IPS DF 4.7 (cell line): ENCODE results near the gene LY86.

ENCODE experiments used
- DNase-seq: peaks from one replicate; pipeline ENCODE4 v3.0.0-alpha.2; 2013; ENCODE audit warnings: low spot score; ENCODE audit errors: extremely low read depth

LY86 gene

GRCh38 chr6:6622501-6622900, 34.0 kb downstream of the LY86 start:
- DNase-seq: no peak

GRCh38 chr6:6623553-6623952, 35.0 kb downstream of the LY86 start:
- no peak for DNase-seq

- DNase-seq: no peak
These were observed 35.9 kb downstream of the LY86 start for GRCh38 chr6:6624269-6624990.

- DNase-seq: no peak
These were observed 37.7 kb downstream of the LY86 start for GRCh38 chr6:6626187-6626586.

- no peak for DNase-seq
These were observed 40.9 kb downstream of the LY86 start for GRCh38 chr6:6629402-6629801.

- DNase-seq: no peak
These were observed 42.5 kb downstream of the LY86 start for GRCh38 chr6:6631053-6631452.

- no peak for DNase-seq
These were observed 43.2 kb downstream of the LY86 start for GRCh38 chr6:6631534-6632276.

GRCh38 chr6:6633898-6634734, 45.6 kb downstream of the LY86 start:
- no peak for DNase-seq

GRCh38 chr6:6634735-6635075, 46.2 kb downstream of the LY86 start:
- no peak for DNase-seq

- DNase-seq: no peak
These were observed 46.8 kb downstream of the LY86 start for GRCh38 chr6:6635291-6635690.

- no peak for DNase-seq
These were observed 47.3 kb downstream of the LY86 start for GRCh38 chr6:6635869-6636268.

- no peak for DNase-seq
These were observed 51.1 kb downstream of the LY86 start for GRCh38 chr6:6639572-6639971.

- DNase-seq: no peak
These were observed 52.4 kb downstream of the LY86 start for GRCh38 chr6:6640926-6641325.

GRCh38 chr6:6643398-6643797, 54.9 kb downstream of the LY86 start:
- DNase-seq: no peak

- DNase-seq: no peak
These were observed 56.9 kb downstream of the LY86 start for GRCh38 chr6:6645261-6645917.

GRCh38 chr6:6646384-6646783, 57.9 kb downstream of the LY86 start:
- no peak for DNase-seq

GRCh38 chr6:6646859-6647258, 58.3 kb downstream of the LY86 start:
- DNase-seq: no peak

GRCh38 chr6:6648692-6649343, 60.3 kb downstream of the LY86 start:
- no peak for DNase-seq

GRCh38 chr6:6649824-6650349, 61.4 kb downstream of the LY86 start:
- DNase-seq: no peak

GRCh38 chr6:6650839-6651238, 62.3 kb downstream of the LY86 start:
- no peak for DNase-seq

- no peak for DNase-seq
These were observed 62.8 kb downstream of the LY86 start for GRCh38 chr6:6651335-6651734.
